ENCODE data around the gene EIF4B. TPM values are rescaled to one million over a fixed set of nuclear protein-coding genes. Genes with fewer than 3 reads are reported as not detected.

The EIF4B gene
- total RNA-seq, 2 experiments from 2014 or later, result 673 to 696 TPM

- POLR2A ChIA-PET, result no interaction called here
Observed at GRCh38 chr12:53039851-53040250, 33.6 kb downstream of the EIF4B start.

GRCh38 chr12:53042607-53043454 lies 36.6 kb downstream of the EIF4B start:
- ChIA-PET POLR2A (interaction anchor here (0.7 to 1.0 kb wide), 2 partner anchors 32 to 642 kb away, joined by 3 to 4 read pairs; no protein-coding TSS in a partner anchor), CTCF (no interaction called here)

More at GRCh38 chr12:53039851-53040250, 33.6 kb downstream of the EIF4B start:
- CTCF ChIA-PET, result interaction anchor here (1.2 to 2.5 kb wide), 3 partner anchors 8 to 14 kb away, joined by 3 to 9 read pairs (median 7); no protein-coding TSS in a partner anchor

- POLR2A ChIA-PET, result no interaction called here
Observed at GRCh38 chr12:53044052-53044581, 37.9 kb downstream of the EIF4B start.

GRCh38 chr12:53044896-53045695 lies 38.8 kb downstream of the EIF4B start:
- ChIA-PET POLR2A (interaction anchor here (0.6 to 1.3 kb wide), 2 partner anchors 39 to 135 kb away, joined by 4 to 6 read pairs; partner anchors contain the start of genes EIF4B and ZNF740), CTCF (interaction anchor here (1.6 to 3.6 kb wide), 2 partner anchors 9 to 54 kb away, joined by 4 to 17 read pairs; partner anchors contain the start of gene IGFBP6)

More at GRCh38 chr12:53044052-53044581, 37.9 kb downstream of the EIF4B start:
- CTCF ChIA-PET, result interaction anchor here (1.0 to 1.6 kb wide), 2 partner anchors 10 to 11 kb away, joined by 3 to 4 read pairs; no protein-coding TSS in a partner anchor

- ChIA-PET CTCF (interaction anchor here (3.6 kb wide), 1 partner anchor 53 kb away, joined by 17 read pairs; the partner anchor contains the start of gene IGFBP6), POLR2A (interaction anchor here (1.3 kb wide), 1 partner anchor 40 kb away, joined by 6 read pairs; the partner anchor contains the start of gene EIF4B)
Observed at GRCh38 chr12:53045696-53046045, 39.4 kb downstream of the EIF4B start.

GRCh38 chr12:53046655-53047220 lies 40.5 kb downstream of the EIF4B start:
- CTCF ChIA-PET, result interaction anchor here (1.0 to 3.6 kb wide), 8 partner anchors 8 to 56 kb away, joined by 3 to 17 read pairs (median 10); partner anchors contain the start of genes IGFBP6 and SPRYD3
- POLR2A ChIA-PET, result interaction anchor here (1.3 to 1.4 kb wide), 2 partner anchors 32 to 41 kb away, joined by 5 to 6 read pairs; partner anchors contain the start of genes EIF4B and SPRYD3

GRCh38 chr12:53047221-53048032 lies 41.2 kb downstream of the EIF4B start:
- POLR2A ChIA-PET, result interaction anchor here (0.6 to 1.4 kb wide), 2 partner anchors 31 to 1306 kb away, joined by 4 to 5 read pairs; partner anchors contain the start of gene SPRYD3

GRCh38 chr12:53048033-53048779 lies 42.0 kb downstream of the EIF4B start:
- ChIA-PET POLR2A (interaction anchor here (0.6 kb wide), 2 partner anchors 19 to 1306 kb away, joined by 4 to 5 read pairs; no protein-coding TSS in a partner anchor), CTCF (interaction anchor here (1.0 to 3.6 kb wide), 12 partner anchors 8 to 112 kb away, joined by 3 to 17 read pairs (median 6); partner anchors contain the start of genes IGFBP6 and SPRYD3)

More at GRCh38 chr12:53047221-53048032, 41.2 kb downstream of the EIF4B start:
- CTCF ChIA-PET, result interaction anchor here (1.0 to 3.6 kb wide), 11 partner anchors 9 to 113 kb away, joined by 3 to 17 read pairs (median 7); partner anchors contain the start of genes IGFBP6 and SPRYD3

- CTCF ChIA-PET, result interaction anchor here (1.1 to 3.6 kb wide), 7 partner anchors 12 to 112 kb away, joined by 3 to 17 read pairs (median 6); partner anchors contain the start of gene IGFBP6
- POLR2A ChIA-PET, result interaction anchor here (0.6 kb wide), 1 partner anchor 19 kb away, joined by 5 read pairs; no protein-coding TSS in a partner anchor
Observed at GRCh38 chr12:53048780-53049401, 42.6 kb downstream of the EIF4B start.

- ChIA-PET CTCF (interaction anchor here (3.1 to 7.5 kb wide), 2 partner anchors 16 kb away, joined by 15 to 56 read pairs; no protein-coding TSS in a partner anchor), POLR2A (no interaction called here)
Observed at GRCh38 chr12:53049571-53050318, 43.5 kb downstream of the EIF4B start, which contains the start of gene TNS2. TNS2 (plus strand) TSS chr12:53050065; CDS start chr12:53050186, 121 bp downstream.

GRCh38 chr12:53050426-53051057 lies 44.3 kb downstream of the EIF4B start:
- POLR2A ChIA-PET, result no interaction called here

GRCh38 chr12:53051058-53051880 lies 45.0 kb downstream of the EIF4B start:
- CTCF ChIA-PET, result interaction anchor here (0.6 to 7.5 kb wide), 3 partner anchors 12 to 265 kb away, joined by 3 to 56 read pairs (median 3); no protein-coding TSS in a partner anchor
- POLR2A ChIA-PET, result no interaction called here

More at GRCh38 chr12:53050426-53051057, 44.3 kb downstream of the EIF4B start:
- CTCF ChIA-PET, result interaction anchor here (7.5 kb wide), 1 partner anchor 16 kb away, joined by 56 read pairs; no protein-coding TSS in a partner anchor

GRCh38 chr12:53051881-53052412 lies 45.7 kb downstream of the EIF4B start:
- POLR2A ChIA-PET, result no interaction called here
- CTCF ChIA-PET, result interaction anchor here (0.9 to 7.5 kb wide), 2 partner anchors 13 to 14 kb away, joined by 3 to 56 read pairs; no protein-coding TSS in a partner anchor
